ENCODE measurements around the gene MZT1. TPM values are rescaled to one million over a fixed set of nuclear protein-coding genes. Genes with fewer than 3 reads are reported as not detected.

The MZT1 gene
- total and polyA plus RNA-seq, 12 donors = 5.8 to 9.6 (median 6.6) TPM

- TF ChIP-seq, protein P1, sequence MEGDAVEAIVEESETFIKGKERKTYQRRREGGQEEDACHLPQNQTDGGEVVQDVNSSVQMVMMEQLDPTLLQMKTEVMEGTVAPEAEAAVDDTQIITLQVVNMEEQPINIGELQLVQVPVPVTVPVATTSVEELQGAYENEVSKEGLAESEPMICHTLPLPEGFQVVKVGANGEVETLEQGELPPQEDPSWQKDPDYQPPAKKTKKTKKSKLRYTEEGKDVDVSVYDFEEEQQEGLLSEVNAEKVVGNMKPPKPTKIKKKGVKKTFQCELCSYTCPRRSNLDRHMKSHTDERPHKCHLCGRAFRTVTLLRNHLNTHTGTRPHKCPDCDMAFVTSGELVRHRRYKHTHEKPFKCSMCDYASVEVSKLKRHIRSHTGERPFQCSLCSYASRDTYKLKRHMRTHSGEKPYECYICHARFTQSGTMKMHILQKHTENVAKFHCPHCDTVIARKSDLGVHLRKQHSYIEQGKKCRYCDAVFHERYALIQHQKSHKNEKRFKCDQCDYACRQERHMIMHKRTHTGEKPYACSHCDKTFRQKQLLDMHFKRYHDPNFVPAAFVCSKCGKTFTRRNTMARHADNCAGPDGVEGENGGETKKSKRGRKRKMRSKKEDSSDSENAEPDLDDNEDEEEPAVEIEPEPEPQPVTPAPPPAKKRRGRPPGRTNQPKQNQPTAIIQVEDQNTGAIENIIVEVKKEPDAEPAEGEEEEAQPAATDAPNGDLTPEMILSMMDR (IDR thresholded peaks at IDR 0.05) = no peak
- H3K27ac ChIP-seq = no peak overlapping the region
- peaks cover 0 to 100% (median 67%) of the 10 kb centered on the region in 9 donors for H3K36me3 ChIP-seq
- no peaks in the 10 kb centered on the region for H3K4me1 ChIP-seq
- DNase-seq (no peak), ATAC-seq (no peak)
- WGBS, 2 donors = 70 to 71% methylated on average over 4 of the region's 4 CpGs
- no peak overlapping the region for H3K4me3 ChIP-seq
- intact Hi-C loops (cut with DNase I) = no loop called here
- H3K9me3 ChIP-seq = no peaks in the 10 kb centered on the region
- no peaks in the 10 kb centered on the region for H3K27me3 ChIP-seq
These were observed 30.5 kb upstream of the MZT1 start for GRCh38 chr13:72757792-72758535.

- TF ChIP-seq, protein P1 (IDR thresholded peaks at IDR 0.05) = no peak
- Histone ChIP-seq H3K4me3 (no peak overlapping the region), H3K4me1 (no peaks in the 10 kb centered on the region), H3K27ac (no peak overlapping the region), H3K27me3 (no peaks in the 10 kb centered on the region), H3K9me3 (peaks cover 0 to 8% (median 0%) of the 10 kb centered on the region in 11 donors), H3K36me3 (peaks cover 0 to 100% (median 31%) of the 10 kb centered on the region in 9 donors)
- no peak for DNase-seq
- ATAC-seq = no peak
- intact Hi-C loops (cut with DNase I) = no loop called here
- WGBS, 2 donors = 93% methylated on average over 6 of the region's 6 CpGs
These were observed 26.7 kb upstream of the MZT1 start for GRCh38 chr13:72754111-72754510.

- ATAC-seq = no peak
- H3K4me1 ChIP-seq = no peaks in the 10 kb centered on the region
- intact Hi-C loops (cut with DNase I) = no loop called here
- TF ChIP-seq, protein P1 (IDR thresholded peaks at IDR 0.05) = no peak
- H3K36me3 ChIP-seq = peaks cover 0 to 98% (median 14%) of the 10 kb centered on the region in 9 donors
- no peak overlapping the region for H3K4me3 ChIP-seq
- no peak for DNase-seq
- no peak overlapping the region for H3K27ac ChIP-seq
- peaks cover 0 to 8% (median 0%) of the 10 kb centered on the region in 11 donors for H3K9me3 ChIP-seq
- no peaks in the 10 kb centered on the region for H3K27me3 ChIP-seq
These were observed 23.8 kb upstream of the MZT1 start for GRCh38 chr13:72751220-72751619.

- 82 to 96% methylated on average over 1 of the region's 1 CpG for WGBS, 2 donors
- TF ChIP-seq, protein P1 (IDR thresholded peaks at IDR 0.05) = no peak
- Histone ChIP-seq H3K4me1 (no peaks in the 10 kb centered on the region), H3K36me3 (peaks cover 0 to 71% (median 6%) of the 10 kb centered on the region in 9 donors), H3K27me3 (no peaks in the 10 kb centered on the region), H3K4me3 (no peak overlapping the region), H3K27ac (no peak overlapping the region), H3K9me3 (no peaks in the 10 kb centered on the region)
- intact Hi-C loops (cut with DNase I) = no loop called here
- DNase-seq = no peak
- no peak for ATAC-seq
These were observed 17.8 kb upstream of the MZT1 start for GRCh38 chr13:72745260-72745659.
